RPMI7951 (cell line): Measurements from ENCODE around the gene KRT84. TPM values are rescaled to one million over a fixed set of nuclear protein-coding genes. Genes with fewer than 3 reads are reported as not detected.
A peak's percentile ranks its signal among the peaks of the same experiment; 100 is the strongest.

Source experiments
- DNase-seq: peaks from one replicate; pipeline ENCODE4 v3.0.0-alpha.2; 2012; ENCODE audit warnings: low read depth
- total RNA-seq: library from RNA; depleted of rRNA; stranded (reverse); fragments of >200 nt; shearing (Covaris generic); gene quantifications from 2 replicates; pipeline ENCODE4 v1.2.3, GENCODE V29; 2014

The KRT84 gene
- total RNA-seq, 1 experiment from 2014 or later, result not detected

DNA sequence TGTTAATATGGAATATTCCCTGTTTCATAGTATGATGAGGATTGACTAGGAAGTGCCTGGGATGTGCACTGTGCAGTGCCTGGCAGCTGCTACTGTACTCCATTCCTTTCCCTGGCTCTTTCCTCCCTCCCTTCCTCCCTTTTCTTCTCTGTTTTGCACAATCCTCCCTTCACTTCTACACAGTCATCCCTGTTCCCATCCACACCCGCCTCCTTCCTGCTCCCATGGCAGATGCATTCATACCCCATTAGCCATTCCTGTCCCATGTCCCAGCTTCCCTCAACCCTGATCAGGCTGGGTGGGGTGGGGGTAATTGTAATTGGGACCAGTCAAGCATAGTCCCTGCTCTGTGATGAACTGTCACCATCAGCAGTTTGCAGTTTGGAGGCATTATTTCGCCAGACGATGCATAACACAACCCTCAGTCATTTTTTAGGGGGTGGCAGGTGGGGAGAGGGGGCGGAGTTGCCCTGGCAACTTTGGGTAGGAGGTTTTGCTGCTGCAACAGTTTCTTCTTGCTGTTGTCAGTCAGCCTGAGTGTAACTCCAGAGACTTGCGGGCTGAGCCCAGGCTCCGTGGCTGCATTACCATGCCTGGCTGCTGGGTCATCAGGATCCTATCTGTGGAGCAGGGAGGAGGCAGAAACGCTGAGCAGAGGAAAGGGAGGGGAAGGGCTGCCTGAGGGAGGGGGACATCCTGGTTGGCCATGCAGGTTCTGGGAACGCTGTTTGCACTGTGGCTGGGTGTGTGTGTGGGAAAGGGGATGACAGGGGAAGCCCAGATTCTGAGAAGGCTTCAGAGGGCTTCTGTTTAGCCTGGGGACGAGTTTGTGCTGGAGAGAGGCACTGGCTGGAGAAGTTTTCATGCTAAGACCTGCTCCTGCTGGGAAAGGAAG lies 4.1 kb upstream of the KRT84 start:
- no peak for DNase-seq

DNA sequence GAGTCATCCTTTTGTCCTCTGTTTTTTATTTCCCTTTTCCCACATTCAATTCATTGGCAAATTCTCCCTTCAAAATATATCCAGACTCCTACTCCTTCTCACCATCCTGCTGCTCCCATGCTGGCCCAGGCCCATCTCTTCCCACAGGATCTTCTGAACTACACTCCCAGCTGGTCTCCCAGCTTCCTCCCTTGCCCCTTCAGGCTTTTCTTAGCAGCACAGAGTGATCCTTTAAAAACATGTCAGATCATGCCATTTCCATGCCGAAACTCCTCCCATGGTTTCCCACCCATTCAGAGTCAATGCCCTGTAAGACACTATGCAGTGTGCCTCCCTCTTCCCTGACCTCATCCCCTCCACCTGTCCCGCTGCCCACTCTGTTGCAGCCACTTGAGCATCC lies 2.4 kb upstream of the KRT84 start:
- no peak for DNase-seq

DNA sequence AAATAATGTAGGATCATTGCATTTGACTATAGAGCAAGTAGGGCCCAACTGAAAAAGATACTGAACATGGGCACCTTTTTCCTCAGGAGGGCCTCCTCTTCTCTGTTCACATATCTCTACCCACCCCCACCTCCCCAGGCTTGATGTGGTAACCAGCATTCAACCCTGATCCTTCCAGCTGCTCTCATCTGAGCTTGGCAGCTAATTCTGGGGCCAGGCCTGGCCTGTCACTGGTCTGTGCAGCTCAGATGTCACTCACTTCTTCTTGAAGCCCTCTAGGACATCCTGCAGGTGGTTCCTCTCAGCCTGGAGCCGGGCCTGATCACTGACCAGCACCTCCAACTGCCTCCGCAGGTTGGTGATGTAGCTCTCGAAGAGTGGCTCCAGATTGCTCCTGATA lies 2.1 kb downstream of the KRT84 start:
- no peak for DNase-seq

DNA sequence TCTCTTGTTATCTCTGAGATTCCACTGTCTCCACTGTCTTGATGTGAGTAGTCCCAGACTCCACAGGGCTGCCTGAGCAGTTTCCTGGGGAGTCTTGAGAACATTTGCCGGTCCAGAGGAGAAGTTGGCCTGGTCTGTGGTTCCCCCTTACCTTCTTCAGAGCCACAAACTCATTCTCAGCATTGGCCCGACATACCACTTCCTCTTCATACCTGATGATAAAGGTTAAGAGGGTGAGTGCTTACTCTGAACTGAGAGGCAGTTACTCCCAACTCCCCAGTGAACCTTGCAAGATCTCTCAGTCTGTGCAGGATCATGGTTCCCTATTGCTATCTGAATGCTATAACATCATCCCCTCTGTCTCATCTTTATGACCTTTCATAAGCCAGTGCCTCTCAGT lies 2.6 kb downstream of the KRT84 start:
- no peak for DNase-seq

DNA sequence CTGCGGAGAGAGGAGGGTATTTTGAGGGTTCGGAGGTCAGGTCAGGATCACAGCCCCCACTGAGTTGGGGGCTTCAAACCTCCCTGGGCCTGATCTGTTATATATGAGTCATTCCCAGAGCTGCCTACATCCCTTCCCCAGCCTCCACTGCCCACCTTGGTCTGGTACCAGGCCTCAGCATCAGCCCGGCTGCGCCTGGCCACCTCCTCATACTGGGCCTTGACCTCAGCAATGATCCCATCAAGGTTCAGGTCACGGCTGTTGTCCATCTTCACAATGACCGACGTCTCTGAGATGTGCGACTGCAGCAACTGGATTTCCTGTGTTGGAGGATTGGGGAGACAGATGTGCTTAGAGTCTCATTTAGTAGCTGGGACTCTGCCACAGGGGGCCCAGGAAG lies 4.2 kb downstream of the KRT84 start:
- DNase-seq, result no peak

DNA sequence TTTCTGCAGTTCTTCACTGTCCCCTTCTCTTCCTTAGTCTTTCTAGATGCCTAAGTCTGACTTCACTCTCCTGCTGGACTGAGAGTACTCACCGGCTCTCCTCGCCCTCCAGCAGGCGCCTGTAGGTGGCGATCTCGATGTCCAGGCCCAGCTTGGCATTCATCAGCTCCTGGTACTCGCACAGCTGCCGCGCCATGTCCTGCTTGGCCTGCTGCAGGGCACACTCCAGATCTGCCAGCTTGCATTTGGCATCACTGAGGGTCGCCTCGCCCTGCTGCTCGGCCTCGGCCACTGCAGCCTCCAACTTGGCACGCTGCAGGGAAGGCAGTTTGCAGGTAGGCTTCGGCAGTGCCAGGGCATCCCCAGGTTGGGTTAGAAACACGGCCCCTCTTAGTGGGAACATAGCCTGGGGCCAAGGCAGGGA lies 5.2 kb downstream of the KRT84 start:
- DNase-seq, result peak; percentile 31

DNA sequence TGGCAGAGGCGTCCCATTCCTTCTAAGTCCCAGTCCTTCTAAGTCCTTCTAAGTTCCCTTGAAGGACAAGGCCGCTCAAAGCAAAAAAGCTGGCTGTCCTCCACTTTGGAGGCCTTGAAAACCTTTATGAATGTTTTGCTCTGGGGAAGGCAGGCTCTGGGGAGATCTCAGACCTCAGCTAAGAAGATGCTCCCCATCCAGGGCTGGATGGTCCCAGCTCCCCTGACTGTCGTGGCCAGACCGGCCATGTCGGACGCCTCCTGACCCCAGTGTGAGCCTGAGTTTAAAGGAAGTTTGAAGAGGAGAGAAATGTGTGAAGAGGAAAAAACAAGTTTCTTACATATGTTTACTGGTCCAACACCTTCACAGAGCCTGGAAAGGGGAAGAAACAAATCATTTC lies 5.9 kb downstream of the KRT84 start:
- no peak for DNase-seq

DNA sequence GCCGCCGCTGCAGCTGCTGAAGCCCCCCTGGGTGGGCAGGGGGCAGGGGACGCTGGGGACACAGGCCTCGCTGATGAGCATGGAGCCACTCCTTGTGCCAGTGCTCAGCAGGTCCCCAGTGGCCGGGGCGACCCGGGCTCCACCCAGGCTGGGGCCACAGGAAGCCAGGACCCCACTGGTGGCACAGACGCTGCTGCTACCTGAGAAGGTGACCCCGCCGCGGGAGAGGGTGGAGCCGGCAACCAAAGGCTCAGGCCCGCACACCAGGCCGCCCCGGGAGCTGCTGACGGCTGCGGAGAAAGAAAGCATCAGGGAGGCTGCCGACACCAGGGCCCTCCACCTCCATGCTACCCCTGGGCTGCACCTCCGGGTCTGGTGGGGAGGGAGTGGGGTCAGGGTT lies 7.4 kb downstream of the KRT84 start:
- no peak for DNase-seq

DNA sequence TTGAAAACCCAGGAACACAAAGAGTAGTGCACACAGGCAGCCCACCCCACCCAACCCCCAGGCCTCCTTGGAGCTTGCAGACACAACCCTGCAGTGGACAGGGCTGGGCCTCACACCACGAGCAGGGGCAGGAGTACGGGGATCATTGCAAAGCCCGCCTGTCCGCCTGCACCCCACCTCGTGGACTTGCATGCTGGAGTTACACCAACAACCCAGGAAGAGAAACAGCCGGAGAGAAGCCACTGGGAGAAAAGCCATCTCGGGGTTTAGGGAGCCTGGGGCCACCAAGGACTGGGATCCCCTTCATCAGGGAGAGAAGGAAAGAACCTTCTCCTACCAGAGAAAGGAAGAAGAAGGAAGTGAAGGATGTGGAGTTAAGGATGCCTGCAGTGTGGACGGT lies 8.2 kb downstream of the KRT84 start:
- no peak for DNase-seq

DNA sequence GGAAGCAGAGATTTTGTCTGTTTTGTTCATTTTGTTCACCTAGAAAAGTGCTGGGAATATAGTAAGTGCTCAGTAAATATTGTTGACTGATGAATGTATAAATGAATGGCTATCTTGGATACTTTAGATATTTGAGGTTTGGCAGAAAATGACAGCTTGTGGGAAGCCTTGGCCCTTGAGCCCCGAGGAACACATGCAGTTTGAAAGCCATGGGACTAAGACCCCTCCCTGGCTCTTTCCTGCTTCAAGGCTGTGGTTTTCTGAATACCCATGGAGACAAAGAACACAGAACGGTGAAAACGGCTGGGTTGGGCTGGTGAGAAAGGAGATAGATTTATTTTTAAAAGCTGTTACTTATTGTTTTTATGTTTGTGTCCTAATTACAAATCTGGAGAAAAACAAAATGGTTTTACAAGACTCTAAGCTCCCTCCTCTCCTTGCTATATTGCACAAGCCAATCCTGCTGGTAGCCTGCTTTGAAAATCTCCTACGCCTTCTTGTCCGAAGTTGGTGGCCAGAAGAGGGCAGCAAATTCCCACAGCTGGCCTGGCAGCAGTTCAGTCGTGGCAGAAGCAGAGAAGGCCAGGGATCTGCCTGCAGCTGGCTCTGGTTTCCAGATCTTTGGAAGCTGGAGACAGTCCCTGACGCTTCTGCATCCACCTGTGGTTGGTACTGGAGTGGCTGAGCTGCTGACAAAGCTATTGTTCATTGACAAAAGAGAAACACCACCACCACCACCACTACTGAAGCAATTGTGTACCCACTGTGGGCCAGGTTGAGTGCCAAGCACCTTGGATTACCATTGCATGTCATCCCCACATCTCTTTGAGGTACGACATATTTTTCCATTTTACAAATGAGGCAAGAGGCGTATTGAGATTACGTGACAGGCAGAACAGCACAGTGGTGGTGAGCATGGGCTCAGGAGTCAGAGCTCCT lies 13.0 kb downstream of the KRT84 start:
- peak; percentile 67 for DNase-seq

DNA sequence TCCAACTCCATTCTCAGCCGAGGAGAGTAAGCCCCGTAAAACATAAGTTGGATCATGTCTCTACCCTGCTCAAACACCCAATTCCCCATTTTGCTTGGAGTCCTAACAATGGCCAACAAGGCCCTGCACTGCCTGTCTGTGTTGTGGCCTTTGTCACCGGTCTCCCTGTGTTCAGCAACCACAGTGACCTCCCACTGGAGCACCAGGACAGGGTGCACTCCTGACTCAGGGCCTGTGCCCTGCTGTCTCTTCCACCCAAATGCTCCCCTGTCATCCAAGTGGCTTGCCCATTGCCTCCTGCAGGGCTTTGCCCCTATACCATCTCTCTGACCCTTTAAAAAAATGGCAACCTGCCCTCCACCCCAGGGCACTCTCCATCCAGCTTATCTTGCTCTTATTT lies 13.7 kb downstream of the KRT84 start:
- no peak for DNase-seq

DNA sequence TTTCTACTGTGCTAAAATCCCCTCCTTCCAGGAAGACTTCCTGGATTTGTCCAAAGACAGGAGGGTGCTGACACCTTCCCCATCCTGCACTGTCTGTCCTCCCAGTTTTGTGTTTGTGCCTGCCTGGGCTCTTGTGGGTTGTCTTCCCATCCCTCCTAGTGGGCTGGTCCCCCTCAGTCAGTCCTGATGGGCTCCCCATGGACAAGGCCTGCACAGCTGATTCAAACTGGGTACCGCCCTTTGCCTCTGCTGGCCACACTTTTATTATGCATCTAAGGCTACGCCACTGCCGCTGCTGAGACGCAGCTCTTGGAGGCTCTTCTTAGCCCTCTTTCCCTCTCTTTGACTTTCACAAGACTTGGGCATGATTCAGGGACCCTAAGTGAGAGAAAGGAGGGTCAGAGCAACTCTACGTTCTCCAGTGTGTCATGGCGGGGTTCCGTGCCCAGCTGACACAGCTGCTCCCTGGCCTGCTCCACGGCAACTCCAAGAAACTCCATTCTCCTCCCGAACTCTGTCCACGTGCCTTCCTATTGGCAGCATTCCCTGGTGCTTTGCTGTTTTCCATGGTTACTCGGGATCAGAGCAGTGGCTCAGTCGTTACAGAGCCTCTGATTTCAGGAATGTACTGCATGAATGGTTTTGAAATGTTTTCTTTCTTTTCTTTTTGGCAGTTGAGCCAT lies 14.4 kb downstream of the KRT84 start:
- peak; percentile 42 for DNase-seq

DNA sequence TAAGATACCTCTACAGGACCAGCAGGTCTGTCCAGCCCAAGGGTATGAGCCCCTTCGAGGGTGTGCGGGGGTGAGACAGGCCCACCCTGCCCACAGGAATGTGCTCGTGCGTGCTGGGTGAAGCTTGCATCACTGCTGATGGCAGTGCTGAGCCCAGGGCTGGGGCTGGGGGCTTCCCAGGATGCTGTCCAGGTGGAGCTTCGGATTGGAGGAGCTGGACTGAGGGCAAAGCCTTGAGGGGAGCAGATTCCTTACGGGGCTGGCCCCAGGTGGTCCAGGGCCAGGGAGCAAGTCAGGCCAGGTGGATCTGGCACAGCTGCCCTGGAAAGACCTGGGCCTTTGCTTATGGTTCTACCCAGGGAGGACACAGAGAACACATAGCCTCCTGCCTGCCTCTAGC lies 15.6 kb downstream of the KRT84 start:
- DNase-seq, result no peak

DNA sequence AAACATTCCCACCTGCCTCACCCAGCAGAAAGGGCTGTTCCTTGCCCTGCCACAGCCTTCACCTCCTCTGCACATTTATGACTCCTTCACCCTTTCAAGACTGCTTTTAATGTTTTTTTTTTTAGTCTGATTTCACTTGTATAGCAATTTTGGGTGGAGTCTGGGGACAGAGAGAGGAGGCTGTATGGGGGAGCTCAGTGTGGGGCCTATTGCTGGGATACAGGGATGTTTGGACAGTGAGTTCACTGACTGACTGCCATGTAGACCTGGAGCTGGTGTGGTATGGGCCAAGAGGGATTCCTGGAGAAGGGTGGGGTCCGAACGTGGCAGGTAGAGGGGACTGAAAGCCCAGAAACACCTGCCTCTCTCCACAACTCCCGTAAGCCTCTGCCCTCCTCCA lies 16.2 kb downstream of the KRT84 start:
- no peak for DNase-seq

DNA sequence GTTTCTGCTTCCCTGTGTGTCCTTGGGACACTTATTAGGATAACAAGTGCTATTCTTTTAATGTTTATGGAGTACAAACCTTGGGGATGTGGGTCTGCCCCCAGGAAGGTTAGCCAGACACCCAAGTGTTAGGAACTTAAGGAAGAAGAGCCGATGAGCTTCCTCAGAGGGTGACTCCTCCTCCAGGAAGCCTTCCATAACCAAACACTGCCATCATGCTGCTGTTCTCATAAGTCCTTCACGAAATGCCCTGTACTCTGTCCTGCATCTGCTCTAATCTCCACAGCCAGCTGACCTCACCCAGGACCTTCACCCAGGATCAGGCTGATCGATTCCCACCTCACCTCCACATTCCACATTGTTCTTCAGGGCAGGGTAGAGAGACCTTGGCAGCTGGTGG lies 16.9 kb downstream of the KRT84 start:
- no peak for DNase-seq

DNA sequence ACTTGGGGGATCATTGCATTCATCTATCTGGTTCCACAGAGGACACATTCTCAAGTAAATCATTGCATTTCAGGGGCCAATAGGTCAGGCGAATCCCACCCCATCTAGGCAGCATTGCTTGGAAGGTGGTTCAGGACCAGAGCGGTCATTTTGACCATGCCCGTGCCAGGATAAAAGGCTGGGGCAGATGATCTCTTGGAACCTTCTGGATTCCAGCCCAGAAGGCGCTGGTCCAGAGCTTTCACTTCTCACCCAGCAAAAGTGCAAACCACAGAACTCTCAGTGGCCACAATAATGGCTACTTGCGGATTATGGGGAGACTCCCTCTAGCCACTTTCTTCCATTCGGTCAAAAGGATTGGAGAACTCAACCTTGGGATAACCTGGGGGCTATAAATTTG lies 17.6 kb downstream of the KRT84 start:
- DNase-seq, result peak; percentile 18

DNA sequence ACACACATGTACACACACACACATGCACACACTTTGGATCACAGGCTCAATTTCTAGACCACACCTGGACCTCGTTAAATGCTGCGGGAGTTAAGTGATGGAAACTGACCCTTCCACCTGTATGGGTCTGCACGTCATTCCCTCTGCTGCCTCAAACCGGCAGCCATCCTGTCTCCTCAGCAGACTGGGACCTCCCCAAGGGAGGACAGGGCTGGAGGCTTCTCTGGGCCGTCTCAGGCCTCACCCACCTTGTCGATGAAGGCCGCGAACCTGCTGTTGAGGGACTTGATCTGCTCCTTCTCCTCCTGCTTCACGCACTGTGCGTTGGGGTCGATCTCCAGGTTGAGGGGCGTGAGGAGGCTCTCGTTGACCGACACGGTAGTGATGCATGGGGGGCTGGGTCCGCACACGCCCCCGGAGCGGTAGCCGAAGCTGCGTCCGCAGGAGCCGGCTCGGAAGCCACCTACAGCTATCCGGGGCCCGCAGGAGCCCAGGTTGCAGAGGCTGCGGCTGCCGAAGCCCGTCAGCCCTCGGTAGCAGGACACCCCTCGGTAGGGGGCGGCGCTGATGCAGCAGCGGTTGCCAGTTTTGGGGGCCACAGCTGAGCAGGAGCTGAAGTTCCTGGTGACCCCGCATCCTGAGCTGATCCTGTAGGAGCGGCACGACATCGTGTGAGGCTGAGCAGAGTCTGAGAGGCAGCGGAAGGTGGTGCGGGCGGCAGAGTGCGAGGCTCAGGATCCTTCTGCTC lies 18.5 kb downstream of the KRT84 start, which contains the start of gene KRT85:
Gene KRT85, minus strand, starts transcription at position 744 of the 748 bp plus-strand sequence. Its CDS starts 76 bp downstream, at position 668.
- no peak for DNase-seq

DNA sequence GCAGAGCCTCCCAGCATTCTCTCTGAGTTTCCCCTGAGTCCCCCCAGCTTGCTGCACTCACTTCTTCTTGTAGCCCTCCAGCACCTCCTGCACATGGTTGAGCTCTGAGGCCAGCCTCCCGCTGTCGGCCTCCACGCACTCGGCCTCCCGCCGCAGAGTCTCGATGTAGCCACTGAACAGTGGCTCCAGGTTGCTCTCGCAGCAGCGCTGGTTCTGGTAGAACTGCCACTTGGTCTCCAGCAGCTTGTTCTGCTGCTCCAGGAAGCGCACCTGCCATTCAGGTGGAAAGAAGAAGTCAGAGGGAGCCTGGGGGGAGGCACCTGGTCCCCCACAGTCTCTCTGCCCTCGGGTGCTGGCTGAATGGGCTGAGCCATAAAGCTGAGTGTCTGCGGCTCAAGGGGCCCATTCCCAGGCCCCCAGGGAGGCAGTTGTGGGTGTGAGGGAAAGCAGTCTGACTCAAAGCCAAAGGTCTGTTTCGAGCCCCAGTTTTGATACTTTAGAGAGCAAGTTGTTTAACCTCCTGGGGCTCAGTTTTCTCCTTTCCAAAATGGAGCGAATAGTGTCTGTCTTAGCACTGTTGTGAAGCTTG lies 20.5 kb downstream of the KRT84 start:
- DNase-seq, result no peak

DNA sequence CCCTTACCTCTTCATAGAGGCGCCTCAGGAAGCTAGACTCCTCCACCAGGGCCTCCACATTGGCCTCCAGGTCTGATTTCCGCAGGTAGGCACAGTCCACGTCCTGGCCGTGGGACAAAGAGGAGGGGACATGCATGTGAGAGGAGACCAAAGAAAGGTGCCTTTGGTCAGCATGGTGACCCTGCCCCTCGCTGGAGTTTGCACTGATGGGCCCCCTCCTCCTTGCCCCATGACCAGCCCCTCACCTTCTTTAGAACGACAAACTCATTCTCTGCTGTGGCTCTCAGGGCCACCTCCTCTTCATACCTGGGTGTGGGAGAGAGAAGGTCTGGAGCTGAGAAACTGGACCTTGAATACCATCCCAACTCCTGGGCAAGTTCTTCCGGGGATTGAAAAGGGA lies 21.4 kb downstream of the KRT84 start:
- no peak for DNase-seq

DNA sequence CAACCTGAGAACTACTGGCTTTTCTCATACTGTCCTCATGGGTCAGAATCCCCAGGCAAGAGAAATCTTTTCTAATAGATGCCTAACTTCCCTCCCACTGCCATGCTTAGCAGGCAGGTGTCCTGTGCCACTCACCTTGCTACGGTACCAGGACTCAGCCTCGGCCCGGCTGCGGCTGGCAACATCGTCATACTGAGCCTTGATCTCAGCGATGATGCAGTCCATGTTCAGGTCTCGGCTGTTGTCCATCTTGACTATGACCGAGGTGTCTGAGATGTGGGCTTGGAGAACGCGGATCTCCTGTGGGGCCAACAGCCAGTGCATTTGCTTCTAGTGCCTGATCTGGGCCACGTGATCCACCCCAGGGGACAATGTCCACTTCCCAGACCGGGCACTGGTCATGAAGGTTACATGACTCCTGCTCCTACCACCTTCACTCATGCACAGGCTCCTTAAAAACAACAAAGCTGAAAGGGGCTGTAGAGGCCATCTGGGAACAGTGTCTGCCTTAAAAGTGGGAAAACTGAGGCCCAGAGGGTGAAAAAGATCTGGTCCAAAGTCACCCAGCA lies 22.3 kb downstream of the KRT84 start:
- DNase-seq, result no peak
